ENCODE measurements around the gene MYH6. TPM values are rescaled to one million over a fixed set of nuclear protein-coding genes. Genes with fewer than 3 reads are reported as not detected.
A peak's percentile ranks its signal among the peaks of the same experiment; 100 is the strongest.

MYH6 gene
- total and polyA plus RNA-seq, 4 donors = 0.05 to 0.17 (median 0.06) TPM; not detected in 1

DNA sequence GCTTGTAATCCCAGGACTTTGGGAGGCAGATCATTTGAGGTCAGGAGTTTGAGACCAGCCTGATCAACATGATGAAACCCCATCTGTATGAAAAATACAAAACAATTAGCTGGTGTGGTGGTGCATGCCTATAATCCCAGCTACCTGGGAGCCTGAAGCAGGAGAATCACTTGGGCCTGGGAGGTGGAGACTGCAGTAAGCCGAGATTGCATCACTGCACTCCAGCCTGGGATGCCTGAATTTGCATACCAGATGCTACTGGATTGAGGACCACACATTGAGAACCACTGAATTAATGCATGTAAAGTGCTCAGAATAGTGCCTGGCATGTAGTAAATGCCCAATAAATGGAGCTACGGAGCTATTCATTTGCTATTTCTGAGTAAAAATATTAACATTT lies 42.3 kb upstream of the MYH6 start (continued):
- TF ChIP-seq, protein P1, sequence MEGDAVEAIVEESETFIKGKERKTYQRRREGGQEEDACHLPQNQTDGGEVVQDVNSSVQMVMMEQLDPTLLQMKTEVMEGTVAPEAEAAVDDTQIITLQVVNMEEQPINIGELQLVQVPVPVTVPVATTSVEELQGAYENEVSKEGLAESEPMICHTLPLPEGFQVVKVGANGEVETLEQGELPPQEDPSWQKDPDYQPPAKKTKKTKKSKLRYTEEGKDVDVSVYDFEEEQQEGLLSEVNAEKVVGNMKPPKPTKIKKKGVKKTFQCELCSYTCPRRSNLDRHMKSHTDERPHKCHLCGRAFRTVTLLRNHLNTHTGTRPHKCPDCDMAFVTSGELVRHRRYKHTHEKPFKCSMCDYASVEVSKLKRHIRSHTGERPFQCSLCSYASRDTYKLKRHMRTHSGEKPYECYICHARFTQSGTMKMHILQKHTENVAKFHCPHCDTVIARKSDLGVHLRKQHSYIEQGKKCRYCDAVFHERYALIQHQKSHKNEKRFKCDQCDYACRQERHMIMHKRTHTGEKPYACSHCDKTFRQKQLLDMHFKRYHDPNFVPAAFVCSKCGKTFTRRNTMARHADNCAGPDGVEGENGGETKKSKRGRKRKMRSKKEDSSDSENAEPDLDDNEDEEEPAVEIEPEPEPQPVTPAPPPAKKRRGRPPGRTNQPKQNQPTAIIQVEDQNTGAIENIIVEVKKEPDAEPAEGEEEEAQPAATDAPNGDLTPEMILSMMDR (IDR thresholded peaks at IDR 0.05; ENCODE audit: low read depth, low read length, missing input control) = no peak
- TF ChIP-seq EGR1 (IDR thresholded peaks at IDR 0.05; ENCODE audit: low read depth in 2 of 2) = no peak
- no peak for TF ChIP-seq HNF4A (conservative IDR thresholded peaks at IDR 0.05)

DNA sequence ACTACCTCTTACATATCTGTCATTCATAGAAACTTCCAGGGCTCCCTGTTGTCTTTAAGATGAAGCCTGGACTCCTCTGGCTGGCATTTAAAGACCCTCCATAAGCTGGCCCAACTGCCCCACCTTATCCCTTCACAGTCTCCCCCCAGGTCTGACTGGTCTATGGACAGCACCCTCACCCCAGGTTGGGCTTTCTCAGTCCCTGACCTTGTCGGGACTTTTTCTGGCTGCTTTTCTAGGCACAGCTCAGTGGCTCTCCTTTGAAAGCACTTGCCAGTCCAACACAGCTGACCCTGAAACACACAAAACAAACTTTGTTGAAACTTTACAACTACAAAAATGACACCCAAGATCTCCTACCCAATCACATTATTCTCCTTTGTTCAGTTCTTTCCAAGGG lies 41.2 kb upstream of the MYH6 start:
- Histone ChIP-seq H3K36me3 (ENCODE audit: control insufficient read depth in 4 of 4, insufficient read depth in 3 of 4, low read depth in 1 of 4, low read length in 3 of 4) (no peaks in the 10 kb centered on the region), H3K4me1 (ENCODE audit: control insufficient read depth in 4 of 4, insufficient read depth in 4 of 4, low read length in 3 of 4) (no peaks in the 10 kb centered on the region), H3K27ac (ENCODE audit: low read depth in 1 of 2, low read length in 2 of 2) (no peak overlapping the region), H3K27me3 (ENCODE audit: control insufficient read depth in 4 of 4, insufficient read depth in 4 of 4, low read length in 3 of 4) (peaks cover 0 to 3% (median 0%) of the 10 kb centered on the region in 4 donors), H3K9ac (ENCODE audit: low read depth in 1 of 2, low read length in 2 of 2) (no peak overlapping the region), H3K9me3 (ENCODE audit: control insufficient read depth in 4 of 4, low read length in 3 of 4) (no peaks in the 10 kb centered on the region), H3K4me3 (ENCODE audit: low read depth in 1 of 3, low read length in 3 of 3) (no peak overlapping the region)
- no peak for DNase-seq (ENCODE audit: low spot score)
- 75% methylated on average over 1 of the region's 1 CpG for WGBS
- TF ChIP-seq TAF1 (conservative IDR thresholded peaks at IDR 0.05) (no peak), JUND (IDR thresholded peaks at IDR 0.05) (no peak), GABPA (IDR thresholded peaks at IDR 0.05 in 1 of 2, conservative IDR thresholded peaks at IDR 0.05 in 1 of 2) (no peak), RAD21 (IDR thresholded peaks at IDR 0.05) (no peak), FOXA1 (IDR thresholded peaks at IDR 0.05) (no peak), HNF4G (IDR thresholded peaks at IDR 0.05) (no peak), SP1 (IDR thresholded peaks at IDR 0.05) (no peak)
- TF ChIP-seq, protein P2, sequence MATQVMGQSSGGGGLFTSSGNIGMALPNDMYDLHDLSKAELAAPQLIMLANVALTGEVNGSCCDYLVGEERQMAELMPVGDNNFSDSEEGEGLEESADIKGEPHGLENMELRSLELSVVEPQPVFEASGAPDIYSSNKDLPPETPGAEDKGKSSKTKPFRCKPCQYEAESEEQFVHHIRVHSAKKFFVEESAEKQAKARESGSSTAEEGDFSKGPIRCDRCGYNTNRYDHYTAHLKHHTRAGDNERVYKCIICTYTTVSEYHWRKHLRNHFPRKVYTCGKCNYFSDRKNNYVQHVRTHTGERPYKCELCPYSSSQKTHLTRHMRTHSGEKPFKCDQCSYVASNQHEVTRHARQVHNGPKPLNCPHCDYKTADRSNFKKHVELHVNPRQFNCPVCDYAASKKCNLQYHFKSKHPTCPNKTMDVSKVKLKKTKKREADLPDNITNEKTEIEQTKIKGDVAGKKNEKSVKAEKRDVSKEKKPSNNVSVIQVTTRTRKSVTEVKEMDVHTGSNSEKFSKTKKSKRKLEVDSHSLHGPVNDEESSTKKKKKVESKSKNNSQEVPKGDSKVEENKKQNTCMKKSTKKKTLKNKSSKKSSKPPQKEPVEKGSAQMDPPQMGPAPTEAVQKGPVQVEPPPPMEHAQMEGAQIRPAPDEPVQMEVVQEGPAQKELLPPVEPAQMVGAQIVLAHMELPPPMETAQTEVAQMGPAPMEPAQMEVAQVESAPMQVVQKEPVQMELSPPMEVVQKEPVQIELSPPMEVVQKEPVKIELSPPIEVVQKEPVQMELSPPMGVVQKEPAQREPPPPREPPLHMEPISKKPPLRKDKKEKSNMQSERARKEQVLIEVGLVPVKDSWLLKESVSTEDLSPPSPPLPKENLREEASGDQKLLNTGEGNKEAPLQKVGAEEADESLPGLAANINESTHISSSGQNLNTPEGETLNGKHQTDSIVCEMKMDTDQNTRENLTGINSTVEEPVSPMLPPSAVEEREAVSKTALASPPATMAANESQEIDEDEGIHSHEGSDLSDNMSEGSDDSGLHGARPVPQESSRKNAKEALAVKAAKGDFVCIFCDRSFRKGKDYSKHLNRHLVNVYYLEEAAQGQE (IDR thresholded peaks at IDR 0.05) = no peak

DNA sequence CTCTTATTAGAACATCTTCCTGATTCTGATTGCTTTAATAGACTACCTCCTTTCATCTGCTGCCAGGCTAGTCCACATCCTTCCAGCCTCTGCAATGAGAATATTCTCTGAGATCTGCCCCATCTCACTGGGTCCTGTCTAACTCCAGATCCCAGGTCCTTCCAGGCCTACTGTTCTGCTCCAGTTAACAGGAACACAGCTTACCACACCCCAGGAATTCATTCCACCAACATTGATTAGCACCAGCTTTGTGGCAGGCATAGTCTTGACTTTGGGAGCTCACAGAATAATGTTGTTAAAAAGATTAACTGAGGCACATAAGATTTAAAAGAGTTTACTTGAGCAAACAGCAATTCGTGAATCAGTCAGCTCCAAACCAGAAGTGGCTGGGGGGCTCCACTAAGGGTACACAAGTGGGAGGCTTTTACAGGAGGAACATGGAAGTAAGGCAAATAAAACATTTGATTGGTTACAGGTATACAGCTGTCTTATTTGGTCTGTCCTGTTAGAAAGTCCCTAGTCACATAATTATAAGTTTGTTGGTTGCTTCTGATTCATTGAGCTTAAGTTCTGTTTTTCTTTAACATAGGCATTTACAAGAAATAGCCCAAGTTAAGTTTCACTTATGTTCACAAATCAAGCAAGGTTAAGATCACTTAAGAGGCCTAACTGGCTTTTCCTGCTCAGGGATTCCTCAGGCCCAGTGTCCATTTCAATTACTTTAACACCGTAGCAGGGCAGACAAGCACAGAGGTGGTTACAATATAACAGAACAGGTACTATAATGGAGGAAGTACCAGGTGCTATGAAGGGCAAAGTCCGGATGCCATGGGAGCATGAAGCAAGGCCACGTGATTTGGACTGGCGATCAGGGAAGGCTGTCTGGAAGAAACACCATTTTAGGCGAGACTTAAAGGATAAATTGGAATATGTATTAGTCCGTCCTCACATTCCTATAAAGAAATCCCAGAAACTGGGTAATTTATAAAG lies 39.6 kb upstream of the MYH6 start:
- Histone ChIP-seq H3K4me1 (ENCODE audit: control insufficient read depth in 4 of 4, insufficient read depth in 4 of 4, low read length in 3 of 4) (no peaks in the 10 kb centered on the region), H3K9ac (ENCODE audit: low read depth in 1 of 2, low read length in 2 of 2) (no peak overlapping the region), H3K9me3 (ENCODE audit: control insufficient read depth in 4 of 4, low read length in 3 of 4) (no peaks in the 10 kb centered on the region), H3K27ac (ENCODE audit: low read depth in 1 of 2, low read length in 2 of 2) (no peak overlapping the region), H3K36me3 (ENCODE audit: control insufficient read depth in 4 of 4, insufficient read depth in 3 of 4, low read depth in 1 of 4, low read length in 3 of 4) (no peaks in the 10 kb centered on the region), H3K27me3 (ENCODE audit: control insufficient read depth in 4 of 4, insufficient read depth in 4 of 4, low read length in 3 of 4) (peaks cover 0 to 3% (median 0%) of the 10 kb centered on the region in 4 donors), H3K4me3 (ENCODE audit: low read depth in 1 of 3, low read length in 3 of 3) (no peak overlapping the region)
- 73% methylated on average over 7 of the region's 7 CpGs for WGBS
- TF ChIP-seq SP1 (IDR thresholded peaks at IDR 0.05) = peak; percentile 8
- TF ChIP-seq HNF4G (IDR thresholded peaks at IDR 0.05) = peak; percentile 12
- no peak for TF ChIP-seq RXRA (IDR thresholded peaks at IDR 0.05)
- no peak for DNase-seq (ENCODE audit: low spot score)

All from liver (tissue), 9 donors.